HCT116 (cell line): ENCODE results near the gene MALT1. TPM values are rescaled to one million over a fixed set of nuclear protein-coding genes. Genes with fewer than 3 reads are reported as not detected.

Experiments used
- ATAC-seq: fragments of 200-7000 bp; cut with Tn5 transposase; 2 replicates; pipeline ENCODE4 v1.9.1; 2020; ENCODE audit warnings: mild to moderate bottlenecking, moderate library complexity
- BruUV-seq: library from RNA; stranded (reverse); fragments of 400-500 nt; replicated peaks from 2 replicates; lab custom pipeline; 2021; lab: Mats Ljungman, UMichigan
- CTCF ChIA-PET: fragments of 300-600 bp; sonication (Branson Sonifier 250); formaldehyde crosslinking; loops from one replicate; lab custom pipeline; 2021; ENCODE audit warnings: antibody characterized with exemption; lab: Charles Lee
- POLR2A ChIA-PET: fragments of 300-600, 350-600 bp; sonication (Branson Sonifier 250); formaldehyde crosslinking; loops from one replicate; lab custom pipeline; 2021; ENCODE audit warnings: antibody characterized with exemption; lab: Charles Lee
- RAD21 ChIA-PET, 2 experiments: fragments of 300-600 bp; sonication (Branson Sonifier 250); formaldehyde crosslinking; loops; one replicate each; lab custom pipeline; 2023; ENCODE audit warnings: low total read pairs in 2 of 2; ENCODE audit not compliant: uncharacterized antibody in 2 of 2, unreplicated experiment in 2 of 2, low non-redundant PET in 1 of 2; lab: Charles Lee
- DNase-seq: peaks from one replicate; pipeline ENCODE4 v3.0.0-alpha.2; 2010; ENCODE audit warnings: low read depth, low spot score
- H2AFZ ChIP-seq: fragments of 200-600 bp; shearing (Covaris generic), sonication (generic); 2 replicates; pipeline ENCODE4 v1.6.1; 2017; ENCODE audit warnings: low read depth, mixed run types, mixed read lengths, antibody characterized with exemption, low read length; ENCODE audit not compliant: poor library complexity, severe bottlenecking
- H3K27ac ChIP-seq: 2 replicates; pipeline ENCODE4 v1.5.1; 2012; ENCODE audit warnings: low read depth, low read length
- H3K27me3 ChIP-seq: fragments of 200-600 bp; sonication (generic); 2 replicates; pipeline ENCODE4 v1.6.1; 2016; ENCODE audit warnings: mixed run types, low read length, mixed read lengths; ENCODE audit not compliant: insufficient read depth
- H3K36me3 ChIP-seq, 2 experiments: fragments of 200-500 bp in 1 of 2; fragments of 200-600 bp in 1 of 2; sonication (Bioruptor generic) in 1 of 2; sonication (generic) in 1 of 2; 2 replicates each; pipeline versions ENCODE4 v1.5.1 to v1.6.1; 2014 to 2016; ENCODE audit warnings: low read length in 2 of 2, inconsistent platforms in 1 of 2, mixed read lengths in 1 of 2, mixed run types in 1 of 2; ENCODE audit not compliant: insufficient read depth in 2 of 2, control insufficient read depth in 1 of 2
- H3K4me1 ChIP-seq, 2 experiments: fragments of 200-600 bp in 1 of 2; sonication (generic) in 1 of 2; 2 replicates each; pipeline versions ENCODE4 v1.5.1 to v1.6.1; 2012 to 2017; ENCODE audit warnings: low read length in 2 of 2, inconsistent platforms in 1 of 2, mild to moderate bottlenecking in 1 of 2, mixed read lengths in 1 of 2, mixed run types in 1 of 2, moderate library complexity in 1 of 2; ENCODE audit not compliant: insufficient read depth in 2 of 2, control insufficient read depth in 1 of 2
- H3K4me2 ChIP-seq: fragments of 200-600 bp; sonication (generic); 2 replicates; pipeline ENCODE4 v1.6.1; 2017; ENCODE audit warnings: mixed run types, low read length, mixed read lengths
- H3K4me3 ChIP-seq, 2 experiments: fragments of 200-600 bp in 1 of 2; sonication (generic) in 1 of 2; replicated peaks in 1 of 2; 2 replicates each; pipeline ENCODE4 v1.5.1; 2011 to 2016; ENCODE audit warnings: low read length in 2 of 2, control low read depth in 1 of 2, low read depth in 1 of 2, mild to moderate bottlenecking in 1 of 2, mixed read lengths in 1 of 2, mixed run types in 1 of 2
- H3K79me2 ChIP-seq: fragments of 200-600 bp; sonication (generic); 2 replicates; pipeline ENCODE4 v1.6.1; 2017; ENCODE audit warnings: mild to moderate bottlenecking, mixed run types, low read length, moderate library complexity, mixed read lengths; ENCODE audit not compliant: insufficient read depth
- H3K9ac ChIP-seq: fragments of 200-600 bp; sonication (generic); 2 replicates; pipeline ENCODE4 v1.6.1; 2016; ENCODE audit warnings: low read length, mixed read lengths
- H3K9me2 ChIP-seq: fragments of 200-600 bp; sonication (generic), shearing (Covaris generic); 2 replicates; pipeline ENCODE4 v1.6.1; 2017; ENCODE audit warnings: mixed run types, mild to moderate bottlenecking, moderate library complexity; ENCODE audit not compliant: insufficient read depth
- H3K9me3 ChIP-seq, 2 experiments: fragments of 200-500 bp in 1 of 2; fragments of 200-600 bp in 1 of 2; sonication (Bioruptor generic) in 1 of 2; sonication (generic) in 1 of 2; 2 replicates each; pipeline ENCODE4 v1.6.1; 2014 to 2017; ENCODE audit warnings: low read length in 2 of 2, mixed read lengths in 2 of 2, inconsistent platforms in 1 of 2, low read depth in 1 of 2, mild to moderate bottlenecking in 1 of 2, mixed run types in 1 of 2, moderate library complexity in 1 of 2; ENCODE audit not compliant: control insufficient read depth in 1 of 2, insufficient read depth in 1 of 2
- H4K20me1 ChIP-seq: fragments of 200-600 bp; sonication (generic), shearing (Covaris generic); 2 replicates; pipeline ENCODE4 v1.6.1; 2017; ENCODE audit warnings: mixed run types, mild to moderate bottlenecking, moderate library complexity; ENCODE audit not compliant: insufficient read depth
- ATF3 ChIP-seq: IDR thresholded peaks from 2 replicates; pipeline ENCODE4 v1.6.1; 2012
- CBX3 ChIP-seq: IDR thresholded peaks from 2 replicates; pipeline ENCODE4 v1.6.1; 2012; ENCODE audit warnings: low read depth
- EGR1 ChIP-seq: IDR thresholded peaks from 2 replicates; pipeline ENCODE4 v1.6.1; 2012; ENCODE audit warnings: low read depth
- ELF1 ChIP-seq: IDR thresholded peaks from 2 replicates; pipeline ENCODE4 v1.6.1; 2012; ENCODE audit warnings: low read depth, borderline replicate concordance
- EZH2phosphoT487 ChIP-seq: fragments of 200-600 bp; IDR thresholded peaks from 2 replicates; pipeline ENCODE4 v1.6.1; 2018; ENCODE audit warnings: antibody characterized with exemption, borderline replicate concordance
- POLR2AphosphoS5 ChIP-seq: IDR thresholded peaks from 2 replicates; pipeline ENCODE4 v1.6.1; 2011; ENCODE audit warnings: mild to moderate bottlenecking, low read depth, low read length, moderate library complexity
- REST ChIP-seq: IDR thresholded peaks from 2 replicates; pipeline ENCODE4 v1.6.1; 2012; ENCODE audit warnings: low read depth
- SIN3A ChIP-seq: IDR thresholded peaks from 2 replicates; pipeline ENCODE4 v1.6.1; 2012; ENCODE audit warnings: low read depth
- SP1 ChIP-seq: IDR thresholded peaks from 2 replicates; pipeline ENCODE4 v1.6.1; 2012; ENCODE audit warnings: low read depth
- SRF ChIP-seq: IDR thresholded peaks from 2 replicates; pipeline ENCODE4 v1.6.1; 2012; ENCODE audit warnings: low read depth
- TCF7L2 ChIP-seq: IDR thresholded peaks from 2 replicates; pipeline ENCODE4 v1.7.0; 2011; ENCODE audit warnings: borderline replicate concordance, inconsistent platforms; ENCODE audit not compliant: insufficient read depth, insufficient read length; ENCODE audit errors: extremely low read depth
- YY1 ChIP-seq: IDR thresholded peaks from 2 replicates; pipeline ENCODE4 v1.6.1; 2011; ENCODE audit warnings: low read length, low read depth, moderate library complexity, mild to moderate bottlenecking; ENCODE audit not compliant: insufficient replicate concordance; ENCODE audit errors: extremely low read depth
- ZFX ChIP-seq: fragments of 450-650 bp; IDR thresholded peaks from 2 replicates; pipeline ENCODE4 v1.6.1; 2017
- ZNF274 ChIP-seq: fragments of 200-500 bp; sonication (Bioruptor generic); IDR thresholded peaks from 2 replicates; pipeline ENCODE4 v1.6.1; 2014; ENCODE audit warnings: mild to moderate bottlenecking, low read depth, low read length, inconsistent platforms
- intact Hi-C: fragments of 100-400 bp; cut with micrococcal nuclease; formaldehyde crosslinking; loops from 2 replicates; pipeline ENCODE4 v1.10.0; 2022
- total RNA-seq: library from RNA; stranded (reverse); gene quantifications from one replicate; pipeline ENCODE4 v1.2.1, GENCODE V29; 2021; ENCODE audit not compliant: unreplicated experiment
- TF ChIP-seq, protein P1 (sequence below): IDR thresholded peaks from 2 replicates; pipeline ENCODE4 v1.6.1; 2011; ENCODE audit warnings: mild to moderate bottlenecking, low read length, moderate library complexity; ENCODE audit not compliant: insufficient replicate concordance; ENCODE audit errors: extremely low read depth
- TF ChIP-seq, protein P2 (sequence below), 3 experiments: fragments of 200-600 bp in 1 of 3; sonication (generic) in 1 of 3; IDR thresholded peaks in 2 of 3; conservative IDR thresholded peaks in 1 of 3; 2 replicates each; pipeline ENCODE4 v1.5.1; 2012 to 2017; ENCODE audit warnings: low read depth in 2 of 3, low read length in 2 of 3, antibody characterized with exemption in 1 of 3, borderline replicate concordance in 1 of 3, control low read depth in 1 of 3, mild to moderate bottlenecking in 1 of 3, mixed read lengths in 1 of 3, mixed run types in 1 of 3, moderate library complexity in 1 of 3; ENCODE audit not compliant: insufficient read depth in 1 of 3

Gene MALT1
- total RNA-seq, 1 experiment from 2014 or later = 41.1 TPM

- ChIA-PET CTCF (no interaction called here), RAD21 (no interaction called here), POLR2A (no interaction called here)
- no peaks in the 10 kb centered on the region for H4K20me1 ChIP-seq
- no peak overlapping the region for H3K27ac ChIP-seq
- peaks cover 0 to 7% of the 10 kb centered on the region in 2 experiments; a peak in 1 of 4 replicates for H3K4me1 ChIP-seq
- BruUV-seq = no TSS peak
- intact Hi-C loops = no loop called here
- H3K4me3 ChIP-seq = no peak overlapping the region
- no peaks in the 10 kb centered on the region for H3K9me3 ChIP-seq
- H3K4me2 ChIP-seq = no peak overlapping the region
- H3K9ac ChIP-seq = no peak overlapping the region
- no peaks in the 10 kb centered on the region for H3K9me2 ChIP-seq
- no peaks in the 10 kb centered on the region for H3K27me3 ChIP-seq
- H2AFZ ChIP-seq = no peak overlapping the region
- ATAC-seq (no peak), DNase-seq (no peak)
- peaks cover 11% of the 10 kb centered on the region; the same call in 1 of the 2 replicates for H3K79me2 ChIP-seq
- no peak for TF ChIP-seq POLR2AphosphoS5
- no peak for TF ChIP-seq ELF1
- no peak for TF ChIP-seq SP1
- no peak for TF ChIP-seq REST
- TF ChIP-seq, protein P1, sequence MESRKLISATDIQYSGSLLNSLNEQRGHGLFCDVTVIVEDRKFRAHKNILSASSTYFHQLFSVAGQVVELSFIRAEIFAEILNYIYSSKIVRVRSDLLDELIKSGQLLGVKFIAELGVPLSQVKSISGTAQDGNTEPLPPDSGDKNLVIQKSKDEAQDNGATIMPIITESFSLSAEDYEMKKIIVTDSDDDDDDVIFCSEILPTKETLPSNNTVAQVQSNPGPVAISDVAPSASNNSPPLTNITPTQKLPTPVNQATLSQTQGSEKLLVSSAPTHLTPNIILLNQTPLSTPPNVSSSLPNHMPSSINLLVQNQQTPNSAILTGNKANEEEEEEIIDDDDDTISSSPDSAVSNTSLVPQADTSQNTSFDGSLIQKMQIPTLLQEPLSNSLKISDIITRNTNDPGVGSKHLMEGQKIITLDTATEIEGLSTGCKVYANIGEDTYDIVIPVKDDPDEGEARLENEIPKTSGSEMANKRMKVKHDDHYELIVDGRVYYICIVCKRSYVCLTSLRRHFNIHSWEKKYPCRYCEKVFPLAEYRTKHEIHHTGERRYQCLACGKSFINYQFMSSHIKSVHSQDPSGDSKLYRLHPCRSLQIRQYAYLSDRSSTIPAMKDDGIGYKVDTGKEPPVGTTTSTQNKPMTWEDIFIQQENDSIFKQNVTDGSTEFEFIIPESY = no peak
- TF ChIP-seq YY1 = no peak
- TF ChIP-seq ZNF274 = no peak
- no peak for TF ChIP-seq EZH2phosphoT487
- no peak for TF ChIP-seq ZFX
- no peak for TF ChIP-seq TCF7L2
- no peak for TF ChIP-seq CBX3
- TF ChIP-seq SRF = no peak
- TF ChIP-seq SIN3A = no peak
- TF ChIP-seq, protein P2, sequence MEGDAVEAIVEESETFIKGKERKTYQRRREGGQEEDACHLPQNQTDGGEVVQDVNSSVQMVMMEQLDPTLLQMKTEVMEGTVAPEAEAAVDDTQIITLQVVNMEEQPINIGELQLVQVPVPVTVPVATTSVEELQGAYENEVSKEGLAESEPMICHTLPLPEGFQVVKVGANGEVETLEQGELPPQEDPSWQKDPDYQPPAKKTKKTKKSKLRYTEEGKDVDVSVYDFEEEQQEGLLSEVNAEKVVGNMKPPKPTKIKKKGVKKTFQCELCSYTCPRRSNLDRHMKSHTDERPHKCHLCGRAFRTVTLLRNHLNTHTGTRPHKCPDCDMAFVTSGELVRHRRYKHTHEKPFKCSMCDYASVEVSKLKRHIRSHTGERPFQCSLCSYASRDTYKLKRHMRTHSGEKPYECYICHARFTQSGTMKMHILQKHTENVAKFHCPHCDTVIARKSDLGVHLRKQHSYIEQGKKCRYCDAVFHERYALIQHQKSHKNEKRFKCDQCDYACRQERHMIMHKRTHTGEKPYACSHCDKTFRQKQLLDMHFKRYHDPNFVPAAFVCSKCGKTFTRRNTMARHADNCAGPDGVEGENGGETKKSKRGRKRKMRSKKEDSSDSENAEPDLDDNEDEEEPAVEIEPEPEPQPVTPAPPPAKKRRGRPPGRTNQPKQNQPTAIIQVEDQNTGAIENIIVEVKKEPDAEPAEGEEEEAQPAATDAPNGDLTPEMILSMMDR (IDR thresholded peaks at IDR 0.05 in 2 of 3, conservative IDR thresholded peaks at IDR 0.05 in 1 of 3; ENCODE audit: borderline replicate concordance in 1 of 3, insufficient read depth in 1 of 3, low read depth in 2 of 3, low read length in 2 of 3) = no peak
- no peak for TF ChIP-seq ATF3
- TF ChIP-seq EGR1 = no peak
- no peaks in the 10 kb centered on the region; a peak in 1 of 4 replicates for H3K36me3 ChIP-seq
Observed at GRCh38 chr18:58776084-58776483, 104.8 kb downstream of the MALT1 start.
